Neural cell (in vitro differentiated cells): ENCODE measurements around the gene LIX1L. TPM values are rescaled to one million over a fixed set of nuclear protein-coding genes. Genes with fewer than 3 reads are reported as not detected.

ENCODE experiments used
- H2AFZ ChIP-seq: fragments of 200-600, 300-800 bp; sonication (generic), shearing (Covaris generic); 2 replicates; pipeline ENCODE4 v1.6.0; 2014; ENCODE audit warnings: low read depth, mild to moderate bottlenecking, antibody characterized with exemption, low read length, moderate library complexity
- H3F3A ChIP-seq: fragments of 200-600 bp; shearing (Covaris generic); 2 replicates; pipeline ENCODE4 v1.6.1; 2016; ENCODE audit warnings: mild to moderate bottlenecking, moderate library complexity, mixed read lengths, antibody characterized with exemption, low read length; ENCODE audit not compliant: insufficient read depth, poor library complexity, severe bottlenecking
- H3K27ac ChIP-seq: fragments of 200-600, 300-800 bp; sonication (generic), shearing (Covaris generic); 2 replicates; pipeline ENCODE4 v1.5.1; 2014; ENCODE audit warnings: mild to moderate bottlenecking, low read length, moderate library complexity
- H3K27me3 ChIP-seq: fragments of 300-800, 200-600 bp; sonication (generic), shearing (Covaris generic); 2 replicates; pipeline ENCODE4 v1.6.0; 2014; ENCODE audit warnings: mild to moderate bottlenecking, low read depth, low read length, moderate library complexity; ENCODE audit not compliant: insufficient read depth
- H3K36me3 ChIP-seq: fragments of 300-800, 200-600 bp; sonication (generic), shearing (Covaris generic); 2 replicates; pipeline ENCODE4 v1.5.1; 2014; ENCODE audit warnings: mild to moderate bottlenecking, antibody characterized with exemption, low read length, moderate library complexity; ENCODE audit not compliant: insufficient read depth
- H3K4me2 ChIP-seq: fragments of 300-800, 200-600 bp; sonication (generic), shearing (Covaris generic); 2 replicates; pipeline ENCODE4 v1.6.0; 2014; ENCODE audit warnings: mild to moderate bottlenecking, low read length
- H3K4me3 ChIP-seq: fragments of 300-800, 200-600 bp; sonication (generic), shearing (Covaris generic); 2 replicates; pipeline ENCODE4 v1.5.1; 2014; ENCODE audit warnings: mild to moderate bottlenecking, low read length, moderate library complexity
- H3K79me2 ChIP-seq: fragments of 200-600 bp; shearing (Covaris generic); replicated peaks from 2 replicates; pipeline ENCODE4 v1.6.0; 2014; ENCODE audit warnings: mild to moderate bottlenecking, low read length, moderate library complexity; ENCODE audit not compliant: insufficient read depth
- H3K9ac ChIP-seq: fragments of 300-800, 200-600 bp; sonication (generic), shearing (Covaris generic); 2 replicates; pipeline ENCODE4 v1.6.1; 2016; ENCODE audit warnings: mild to moderate bottlenecking, low read length, mixed read lengths
- H3K9me2 ChIP-seq: fragments of 200-600 bp; shearing (Covaris generic); 2 replicates; pipeline ENCODE4 v1.6.1; 2016; ENCODE audit warnings: mild to moderate bottlenecking, low read length, mixed read lengths; ENCODE audit not compliant: insufficient read depth
- H3K9me3 ChIP-seq: fragments of 200-600, 300-800 bp; sonication (generic), shearing (Covaris generic); 2 replicates; pipeline ENCODE4 v1.6.1; 2016; ENCODE audit warnings: mild to moderate bottlenecking, mixed run types, low read length, moderate library complexity, mixed read lengths
- H4K20me1 ChIP-seq: fragments of 200-600 bp; shearing (Covaris generic); 2 replicates; pipeline ENCODE4 v1.6.1; 2016; ENCODE audit warnings: mild to moderate bottlenecking, mixed run types; ENCODE audit not compliant: insufficient read depth
- CTCF ChIP-seq: fragments of 450-650 bp; IDR thresholded peaks from 2 replicates; pipeline ENCODE4 v1.5.1; 2014; ENCODE audit warnings: antibody characterized with exemption, mild to moderate bottlenecking, moderate library complexity; ENCODE audit not compliant: poor library complexity, severe bottlenecking
- EP300 ChIP-seq: fragments of 450-650 bp; conservative IDR thresholded peaks from 2 replicates; pipeline ENCODE4 v1.6.1; 2014; ENCODE audit warnings: antibody characterized with exemption, mild to moderate bottlenecking, moderate library complexity; ENCODE audit not compliant: poor library complexity, severe bottlenecking
- EZH2 ChIP-seq: fragments of 200-600, 300-800 bp; shearing (Covaris generic), sonication (generic); IDR thresholded peaks from 2 replicates; pipeline ENCODE4 v1.6.1; 2014; ENCODE audit warnings: antibody characterized with exemption, low read length, borderline replicate concordance, mild to moderate bottlenecking; ENCODE audit not compliant: insufficient read depth, poor library complexity, severe bottlenecking
- MXI1 ChIP-seq: fragments of 450-650 bp; conservative IDR thresholded peaks from 2 replicates; pipeline ENCODE4 v1.6.1; 2014; ENCODE audit warnings: antibody characterized with exemption, mild to moderate bottlenecking; ENCODE audit not compliant: poor library complexity, severe bottlenecking
- POLR2AphosphoS5 ChIP-seq: IDR thresholded peaks from 2 replicates; pipeline ENCODE4 v1.6.1; 2012
- RAD21 ChIP-seq: fragments of 450-650 bp; conservative IDR thresholded peaks from 2 replicates; pipeline ENCODE4 v1.6.1; 2014; ENCODE audit warnings: antibody characterized with exemption, mild to moderate bottlenecking, moderate library complexity
- REST ChIP-seq: IDR thresholded peaks from 2 replicates; pipeline ENCODE4 v1.6.1; 2012; ENCODE audit warnings: borderline replicate concordance
- SMC3 ChIP-seq: fragments of 450-650 bp; conservative IDR thresholded peaks from 2 replicates; pipeline ENCODE4 v1.6.1; 2014; ENCODE audit warnings: antibody characterized with exemption, mild to moderate bottlenecking, moderate library complexity; ENCODE audit not compliant: poor library complexity
- TAF1 ChIP-seq: IDR thresholded peaks from 2 replicates; pipeline ENCODE4 v1.6.1; 2012; ENCODE audit warnings: low read depth
- polyA plus RNA-seq: library from polyadenylated mRNA; depleted of rRNA; stranded (reverse); fragments of >200 nt; gene quantifications from 2 replicates; pipeline ENCODE4 v1.2.3, GENCODE V29; 2014

Gene LIX1L
- polyA plus RNA-seq, 1 donor from 2014 or later: 17.0 TPM

- Histone ChIP-seq H3K9me3 (no peaks in the 10 kb centered on the region), H3F3A (no peaks in the 10 kb centered on the region), H3K27ac (no peak overlapping the region), H3K79me2 (peaks cover 4% of the 10 kb centered on the region), H3K9ac (no peak overlapping the region), H4K20me1 (peaks cover under 1% of the 10 kb centered on the region), H3K4me2 (no peak overlapping the region), H3K9me2 (no peaks in the 10 kb centered on the region), H3K36me3 (no peaks in the 10 kb centered on the region), H3K27me3 (no peaks in the 10 kb centered on the region), H3K4me3 (no peak overlapping the region), H2AFZ (no peak overlapping the region)
- no peak for TF ChIP-seq EP300
- TF ChIP-seq CTCF: no peak
- TF ChIP-seq MXI1: no peak
- TF ChIP-seq EZH2: no peak
- no peak for TF ChIP-seq SMC3
- TF ChIP-seq RAD21: no peak
- no peak for TF ChIP-seq POLR2AphosphoS5
- TF ChIP-seq REST: no peak
- no peak for TF ChIP-seq TAF1
Observed at GRCh38 chr1:145985502-145986439, 28.0 kb upstream of the LIX1L start.

- Histone ChIP-seq H3K4me2 (no peak overlapping the region), H3K4me3 (no peak overlapping the region), H3F3A (no peaks in the 10 kb centered on the region), H4K20me1 (no peaks in the 10 kb centered on the region), H3K79me2 (no peaks in the 10 kb centered on the region), H3K9me3 (no peaks in the 10 kb centered on the region), H3K27me3 (no peaks in the 10 kb centered on the region), H3K27ac (no peak overlapping the region), H3K9ac (no peak overlapping the region), H3K36me3 (no peaks in the 10 kb centered on the region), H3K9me2 (no peaks in the 10 kb centered on the region), H2AFZ (no peak overlapping the region)
- no peak for TF ChIP-seq SMC3
- TF ChIP-seq RAD21: no peak
Observed at GRCh38 chr1:145985129-145985501, 27.3 kb upstream of the LIX1L start.
